GM20000 (cell line): ENCODE results near the gene DHFR.

Experiments used
- DNase-seq: peaks from one replicate; pipeline ENCODE4 v3.0.0; 2012; ENCODE audit warnings: low spot score
- TF ChIP-seq, protein P1 (sequence below): IDR thresholded peaks from 2 replicates; pipeline ENCODE4 v1.5.1; 2012; ENCODE audit warnings: mild to moderate bottlenecking, control low read depth; ENCODE audit errors: extremely low read depth, missing control alignments

The DHFR gene

GRCh38 chr5:80631278-80632259, 23.2 kb downstream of the DHFR start:
- TF ChIP-seq, protein P1, sequence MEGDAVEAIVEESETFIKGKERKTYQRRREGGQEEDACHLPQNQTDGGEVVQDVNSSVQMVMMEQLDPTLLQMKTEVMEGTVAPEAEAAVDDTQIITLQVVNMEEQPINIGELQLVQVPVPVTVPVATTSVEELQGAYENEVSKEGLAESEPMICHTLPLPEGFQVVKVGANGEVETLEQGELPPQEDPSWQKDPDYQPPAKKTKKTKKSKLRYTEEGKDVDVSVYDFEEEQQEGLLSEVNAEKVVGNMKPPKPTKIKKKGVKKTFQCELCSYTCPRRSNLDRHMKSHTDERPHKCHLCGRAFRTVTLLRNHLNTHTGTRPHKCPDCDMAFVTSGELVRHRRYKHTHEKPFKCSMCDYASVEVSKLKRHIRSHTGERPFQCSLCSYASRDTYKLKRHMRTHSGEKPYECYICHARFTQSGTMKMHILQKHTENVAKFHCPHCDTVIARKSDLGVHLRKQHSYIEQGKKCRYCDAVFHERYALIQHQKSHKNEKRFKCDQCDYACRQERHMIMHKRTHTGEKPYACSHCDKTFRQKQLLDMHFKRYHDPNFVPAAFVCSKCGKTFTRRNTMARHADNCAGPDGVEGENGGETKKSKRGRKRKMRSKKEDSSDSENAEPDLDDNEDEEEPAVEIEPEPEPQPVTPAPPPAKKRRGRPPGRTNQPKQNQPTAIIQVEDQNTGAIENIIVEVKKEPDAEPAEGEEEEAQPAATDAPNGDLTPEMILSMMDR = no peak
- DNase-seq = no peak

DNA sequence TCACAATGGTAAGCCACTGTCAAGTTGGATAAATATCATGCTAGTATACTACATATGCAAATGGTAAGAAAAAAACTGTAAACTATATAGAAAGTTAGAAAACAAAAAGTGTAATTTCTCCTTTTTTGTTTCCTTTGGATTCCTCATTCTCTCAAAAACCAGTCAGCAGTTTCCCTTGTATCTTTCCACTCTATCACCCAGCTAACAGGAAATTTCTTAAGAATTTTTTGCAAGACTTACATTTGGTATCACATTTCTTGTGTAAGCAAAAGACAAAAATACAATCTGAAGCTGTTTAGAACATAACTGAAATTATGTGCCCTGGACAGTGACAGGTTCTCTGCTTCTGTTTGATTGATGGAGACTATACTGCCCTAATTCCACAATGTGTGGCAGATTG, 25.5 kb downstream of the DHFR start:
- DNase-seq = no peak
- TF ChIP-seq, protein P1 = no peak

DNA sequence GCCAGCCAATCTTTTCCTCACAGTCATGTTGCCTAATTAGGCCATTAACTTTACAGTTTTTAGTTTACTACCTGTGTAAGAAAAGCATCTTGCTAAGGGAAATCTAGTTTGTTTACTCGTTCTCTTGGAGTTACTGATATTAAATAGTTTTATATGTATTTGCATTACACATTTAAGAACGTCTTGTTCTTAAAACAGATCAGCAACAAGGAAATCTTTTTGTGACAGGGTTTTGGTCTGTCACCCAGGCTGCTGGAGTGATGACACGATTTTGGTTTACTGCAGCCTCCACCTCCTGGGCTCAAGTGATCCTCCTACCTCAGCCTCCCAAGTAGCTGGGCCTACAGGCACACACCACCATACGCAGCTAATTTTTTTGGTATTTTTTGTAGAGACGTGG, 29.6 kb downstream of the DHFR start:
- TF ChIP-seq, protein P1 = no peak

GRCh38 chr5:80623999-80624398, 30.8 kb downstream of the DHFR start:
- TF ChIP-seq, protein P1 = no peak
- DNase-seq = no peak

More for the DNA sequence above, 29.6 kb downstream of the DHFR start:
- no peak for DNase-seq

GRCh38 chr5:80622756-80623155, 32.0 kb downstream of the DHFR start:
- TF ChIP-seq, protein P1 = no peak
- no peak for DNase-seq

DNA sequence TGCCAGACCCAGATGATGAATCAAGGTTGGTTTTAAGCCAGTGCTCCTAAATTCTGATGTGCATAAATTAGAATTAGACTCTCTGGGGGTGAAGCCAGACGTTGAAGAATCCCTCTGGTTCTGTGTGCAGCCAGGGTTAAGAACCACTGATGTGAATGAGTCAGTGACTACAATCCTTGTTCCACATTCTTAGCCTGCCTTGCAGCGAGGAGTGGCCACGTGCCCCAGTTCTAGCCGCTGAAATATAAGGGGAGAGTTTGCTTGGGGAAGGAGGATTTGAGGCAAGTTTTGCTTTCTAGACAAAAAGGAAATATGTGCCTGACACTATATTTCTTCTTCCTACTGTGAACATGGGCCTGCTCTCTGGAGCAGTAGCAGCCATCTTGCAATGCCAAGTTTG, 34.6 kb downstream of the DHFR start:
- DNase-seq = no peak
- TF ChIP-seq, protein P1 = no peak

- no peak for DNase-seq
- TF ChIP-seq, protein P1 = no peak
Observed at GRCh38 chr5:80619086-80619485, 35.7 kb downstream of the DHFR start.
